ENCODE data around the gene OXNAD1.
"Not testable (repeated sequence)": the region's sequence is repeated elsewhere in the genome, so short reads cannot be mapped to it uniquely, and the experiment has no call there.

Gene OXNAD1

GRCh38 chr3:16307832-16308531 is 43.0 kb downstream of the OXNAD1 start:
- DNase-seq = no peak

- DNase-seq = no peak
These were observed 43.7 kb downstream of the OXNAD1 start for GRCh38 chr3:16308727-16309126.

- DNase-seq = peak; percentile 54
These were observed 44.5 kb downstream of the OXNAD1 start for GRCh38 chr3:16309558-16309957.

GRCh38 chr3:16310486-16310885 is 45.5 kb downstream of the OXNAD1 start:
- not testable (repeated sequence) for DNase-seq

- DNase-seq = peak; percentile 66
These were observed 47.0 kb downstream of the OXNAD1 start for GRCh38 chr3:16311960-16312451.

GRCh38 chr3:16313886-16314645 is 49.1 kb downstream of the OXNAD1 start:
- no peak for DNase-seq

GRCh38 chr3:16315623-16316022 is 50.6 kb downstream of the OXNAD1 start:
- no peak for DNase-seq

- DNase-seq = no peak
These were observed 51.4 kb downstream of the OXNAD1 start for GRCh38 chr3:16316396-16316795.

GRCh38 chr3:16316847-16317560 is 52.0 kb downstream of the OXNAD1 start:
- no peak for DNase-seq

GRCh38 chr3:16317561-16317945 is 52.5 kb downstream of the OXNAD1 start:
- no peak for DNase-seq

- no peak for DNase-seq
These were observed 53.2 kb downstream of the OXNAD1 start for GRCh38 chr3:16318176-16318575.

- DNase-seq = peak; percentile 86
These were observed 54.3 kb downstream of the OXNAD1 start for GRCh38 chr3:16319307-16319706.

GRCh38 chr3:16319723-16320122 is 54.7 kb downstream of the OXNAD1 start:
- no peak for DNase-seq

GRCh38 chr3:16320711-16321110 is 55.7 kb downstream of the OXNAD1 start:
- no peak for DNase-seq

GRCh38 chr3:16322189-16322588 is 57.2 kb downstream of the OXNAD1 start:
- no peak for DNase-seq

GRCh38 chr3:16323737-16324136 is 58.7 kb downstream of the OXNAD1 start:
- DNase-seq = no peak

- no peak for DNase-seq
These were observed 60.8 kb downstream of the OXNAD1 start for GRCh38 chr3:16325850-16326249.

- no peak for DNase-seq
These were observed 61.8 kb downstream of the OXNAD1 start for GRCh38 chr3:16326724-16327349.

GRCh38 chr3:16328124-16328523 is 63.1 kb downstream of the OXNAD1 start:
- no peak for DNase-seq

- DNase-seq = no peak
These were observed 64.2 kb downstream of the OXNAD1 start for GRCh38 chr3:16329036-16329825.

- no peak for DNase-seq
These were observed 64.8 kb downstream of the OXNAD1 start for GRCh38 chr3:16329826-16330129.

GRCh38 chr3:16330351-16330750 is 65.3 kb downstream of the OXNAD1 start:
- DNase-seq = no peak

Data from stimulated activated CD8-positive, alpha-beta memory T cell treated with anti-CD3 and anti-CD28 coated beads, Interleukin-4, amount 100 ng/mL, for 48 hours (primary cell).